Measurements from ENCODE around the gene SPTBN1.

GRCh38 chr2:54513363-54513715 is 57.2 kb downstream of the SPTBN1 start:
- TF ChIP-seq, protein P1, sequence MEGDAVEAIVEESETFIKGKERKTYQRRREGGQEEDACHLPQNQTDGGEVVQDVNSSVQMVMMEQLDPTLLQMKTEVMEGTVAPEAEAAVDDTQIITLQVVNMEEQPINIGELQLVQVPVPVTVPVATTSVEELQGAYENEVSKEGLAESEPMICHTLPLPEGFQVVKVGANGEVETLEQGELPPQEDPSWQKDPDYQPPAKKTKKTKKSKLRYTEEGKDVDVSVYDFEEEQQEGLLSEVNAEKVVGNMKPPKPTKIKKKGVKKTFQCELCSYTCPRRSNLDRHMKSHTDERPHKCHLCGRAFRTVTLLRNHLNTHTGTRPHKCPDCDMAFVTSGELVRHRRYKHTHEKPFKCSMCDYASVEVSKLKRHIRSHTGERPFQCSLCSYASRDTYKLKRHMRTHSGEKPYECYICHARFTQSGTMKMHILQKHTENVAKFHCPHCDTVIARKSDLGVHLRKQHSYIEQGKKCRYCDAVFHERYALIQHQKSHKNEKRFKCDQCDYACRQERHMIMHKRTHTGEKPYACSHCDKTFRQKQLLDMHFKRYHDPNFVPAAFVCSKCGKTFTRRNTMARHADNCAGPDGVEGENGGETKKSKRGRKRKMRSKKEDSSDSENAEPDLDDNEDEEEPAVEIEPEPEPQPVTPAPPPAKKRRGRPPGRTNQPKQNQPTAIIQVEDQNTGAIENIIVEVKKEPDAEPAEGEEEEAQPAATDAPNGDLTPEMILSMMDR (IDR thresholded peaks at IDR 0.05) = no peak
- TF ChIP-seq POLR2A (IDR thresholded peaks at IDR 0.05) = no peak
